Activated CD8-positive, alpha-beta memory T cell treated with anti-CD3 and anti-CD28 coated beads for 48 hours (primary cell): ENCODE results near the gene RILPL1.
"Not testable (repeated sequence)": the region's sequence is repeated elsewhere in the genome, so short reads cannot be mapped to it uniquely, and the experiment has no call there.

Source experiments
- DNase-seq, 3 experiments: peaks; one replicate each; pipeline ENCODE4 v3.0.0-alpha.2; 2020; ENCODE audit warnings: low read depth in 2 of 3, low spot score in 2 of 3

Gene RILPL1

GRCh38 chr12:123497065-123497464 lies 36.5 kb downstream of the RILPL1 start:
- DNase-seq: no peak

- no peak for DNase-seq
Observed at GRCh38 chr12:123494124-123494851, 39.2 kb downstream of the RILPL1 start.

- not testable (repeated sequence) for DNase-seq
Observed at GRCh38 chr12:123492339-123493039, 41.0 kb downstream of the RILPL1 start.

GRCh38 chr12:123491481-123491880 lies 42.0 kb downstream of the RILPL1 start:
- DNase-seq: no peak

- DNase-seq: no peak
Observed at GRCh38 chr12:123491056-123491455, 42.5 kb downstream of the RILPL1 start.

- DNase-seq: no peak
Observed at GRCh38 chr12:123490089-123490488, 43.4 kb downstream of the RILPL1 start.

- no peak for DNase-seq
Observed at GRCh38 chr12:123489580-123489979, 43.9 kb downstream of the RILPL1 start.

- DNase-seq: no peak
Observed at GRCh38 chr12:123488539-123489230, 44.8 kb downstream of the RILPL1 start.

- DNase-seq: no peak
Observed at GRCh38 chr12:123487428-123487827, 46.1 kb downstream of the RILPL1 start.

- no peak for DNase-seq
Observed at GRCh38 chr12:123485756-123486155, 47.8 kb downstream of the RILPL1 start.

- no peak for DNase-seq
Observed at GRCh38 chr12:123483602-123484248, 49.8 kb downstream of the RILPL1 start.

GRCh38 chr12:123482876-123483275 lies 50.6 kb downstream of the RILPL1 start:
- no peak for DNase-seq

- not testable (repeated sequence) for DNase-seq
Observed at GRCh38 chr12:123481251-123481650, 52.3 kb downstream of the RILPL1 start.

GRCh38 chr12:123479442-123480180 lies 53.9 kb downstream of the RILPL1 start:
- no peak for DNase-seq

- DNase-seq: no peak
Observed at GRCh38 chr12:123478762-123479161, 54.8 kb downstream of the RILPL1 start.

- DNase-seq: no peak
Observed at GRCh38 chr12:123478069-123478468, 55.5 kb downstream of the RILPL1 start.

GRCh38 chr12:123475246-123475703 lies 58.2 kb downstream of the RILPL1 start:
- no peak for DNase-seq

GRCh38 chr12:123474485-123475245 lies 58.9 kb downstream of the RILPL1 start:
- no peak for DNase-seq

- no peak for DNase-seq
Observed at GRCh38 chr12:123472438-123472849, 61.1 kb downstream of the RILPL1 start.
